Measurements from ENCODE around the gene S100A3.
"Not testable (repeated sequence)": the region's sequence is repeated elsewhere in the genome, so short reads cannot be mapped to it uniquely, and the experiment has no call there.

Gene S100A3, protein sequence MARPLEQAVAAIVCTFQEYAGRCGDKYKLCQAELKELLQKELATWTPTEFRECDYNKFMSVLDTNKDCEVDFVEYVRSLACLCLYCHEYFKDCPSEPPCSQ

DNA sequence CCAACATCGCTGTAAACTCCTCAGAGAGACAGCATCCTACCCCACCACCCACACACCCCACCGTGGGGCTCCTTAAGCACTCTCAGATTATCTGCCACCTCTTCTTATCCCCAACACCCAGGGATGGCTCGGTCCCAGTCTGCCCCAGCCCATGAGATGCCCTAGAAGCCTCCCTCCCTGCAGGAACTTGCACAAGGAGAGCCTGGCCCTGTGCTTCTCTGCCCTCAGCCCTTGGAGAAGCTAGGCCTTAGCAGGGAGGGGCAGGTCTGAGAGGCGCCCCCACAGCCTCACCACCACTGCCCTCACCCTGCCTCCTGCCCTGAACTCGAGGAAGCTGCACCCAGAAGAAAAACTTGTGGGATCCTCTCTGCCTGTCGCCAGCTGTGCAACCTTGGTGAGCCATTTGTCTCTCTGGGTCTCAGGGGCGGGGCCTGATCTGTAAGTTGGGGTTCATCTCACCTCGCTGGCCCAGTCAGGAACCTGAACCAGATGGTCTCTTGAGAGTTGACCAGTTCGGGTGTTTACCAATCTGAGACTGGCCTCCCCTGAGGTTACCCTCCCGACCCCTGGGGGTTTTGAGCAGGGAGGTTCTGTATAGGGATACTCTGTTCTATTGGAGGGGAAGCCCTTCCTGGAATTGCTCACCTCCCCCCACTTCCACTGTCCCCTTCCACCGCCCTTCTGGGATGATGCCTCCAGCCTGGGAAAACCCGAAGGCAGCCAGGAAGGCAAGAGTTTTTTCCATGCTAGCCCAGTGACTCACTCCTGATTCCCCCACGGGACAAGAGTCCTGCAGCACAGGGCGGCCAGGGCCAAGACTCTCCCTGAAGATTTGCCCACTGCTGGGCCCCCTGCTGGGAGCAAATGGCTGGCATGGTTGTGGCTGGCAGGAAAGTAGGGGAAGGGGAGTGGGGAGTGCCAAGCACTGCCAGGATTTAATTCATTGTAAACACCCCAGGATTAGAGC, at the start of gene S100A3:
Gene S100A3, minus strand, starts transcription at position 537 of the 967 bp plus-strand sequence. CDS start 773 bp downstream, outside the sequence.
- DNase-seq (ENCODE audit: low spot score), result peak; percentile 90

DNA sequence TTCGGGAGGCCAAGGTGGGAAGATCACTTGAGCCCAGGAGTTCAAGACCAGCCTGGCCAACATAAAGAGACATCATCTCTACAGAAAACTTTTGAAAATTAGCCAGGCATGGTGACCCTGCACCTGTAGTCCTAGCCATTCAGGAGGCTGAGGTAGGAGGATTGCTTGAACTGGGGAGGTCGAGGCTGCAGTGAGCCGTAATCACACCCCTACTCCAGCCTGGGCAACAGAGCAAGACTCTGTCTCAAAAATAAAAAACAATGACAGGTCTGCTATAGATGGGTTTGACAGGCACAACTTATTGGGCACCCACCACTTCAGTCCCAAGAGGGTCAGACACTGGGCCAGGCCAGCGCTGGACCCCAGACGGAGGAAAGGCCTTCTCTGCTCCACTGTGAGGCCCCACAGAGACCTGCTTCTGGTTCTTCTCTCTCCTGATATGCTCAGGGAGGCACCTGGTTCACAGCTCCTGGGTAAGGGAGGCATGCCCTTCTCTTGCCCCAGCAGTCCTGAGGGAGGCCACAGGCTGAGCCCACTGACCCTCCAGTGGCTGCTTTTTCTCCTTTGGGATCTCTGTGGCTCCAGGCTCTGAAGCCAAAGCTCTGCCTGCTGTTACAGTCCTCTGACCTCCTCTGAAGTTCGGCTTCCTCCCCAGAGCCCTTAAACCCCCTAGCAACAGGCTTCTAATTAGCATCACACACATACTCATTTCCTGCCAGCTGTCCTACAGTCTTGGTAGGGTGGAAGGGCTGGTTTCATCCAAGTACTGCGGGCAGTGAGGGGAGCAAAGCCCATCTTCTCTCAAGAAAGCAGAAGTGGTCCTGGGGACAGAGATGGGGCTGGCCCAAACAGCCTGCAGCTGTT, 49.5 kb upstream of the S100A3 start:
- peak; percentile 49 for DNase-seq (ENCODE audit: low spot score)

DNA sequence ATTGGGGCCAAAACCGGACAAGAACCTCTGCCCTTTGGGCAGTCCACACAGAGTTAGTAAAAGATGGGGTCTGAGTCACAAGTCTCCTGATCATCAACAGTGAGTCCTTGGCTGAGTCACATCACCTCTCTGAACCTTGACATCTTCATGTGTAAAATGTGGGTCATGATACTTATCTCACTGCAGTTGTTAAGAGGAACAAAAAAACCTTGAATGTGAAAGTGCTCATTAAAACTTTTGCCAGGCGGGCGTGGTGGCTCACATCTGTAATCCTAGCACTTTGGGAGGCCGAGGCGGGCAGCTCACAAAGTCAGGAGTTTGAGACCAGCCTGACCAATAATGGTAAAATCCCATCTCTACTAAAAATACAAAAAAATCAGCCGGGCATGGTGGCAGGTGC, 48.1 kb upstream of the S100A3 start:
- DNase-seq (ENCODE audit: low spot score), result peak; percentile 39

DNA sequence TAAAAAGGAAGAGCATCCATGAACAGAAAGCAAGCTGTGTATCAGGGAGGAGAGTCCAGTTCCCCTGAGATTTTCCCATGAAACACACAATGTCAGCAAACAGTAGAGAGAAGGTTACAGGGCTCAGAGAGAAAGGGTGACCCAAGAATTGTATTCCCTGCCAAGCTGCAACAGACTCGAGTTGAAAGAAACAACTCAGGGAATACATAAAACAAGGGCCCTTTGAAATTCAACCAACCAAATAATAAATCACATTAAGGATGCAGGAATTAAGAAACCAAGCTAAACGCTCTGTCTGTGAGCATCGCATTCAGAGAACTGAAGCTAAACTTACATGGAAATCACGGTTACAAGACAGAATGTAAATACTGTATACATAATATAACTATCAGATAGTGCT, 43.7 kb upstream of the S100A3 start:
- no peak for DNase-seq (ENCODE audit: low spot score)

DNA sequence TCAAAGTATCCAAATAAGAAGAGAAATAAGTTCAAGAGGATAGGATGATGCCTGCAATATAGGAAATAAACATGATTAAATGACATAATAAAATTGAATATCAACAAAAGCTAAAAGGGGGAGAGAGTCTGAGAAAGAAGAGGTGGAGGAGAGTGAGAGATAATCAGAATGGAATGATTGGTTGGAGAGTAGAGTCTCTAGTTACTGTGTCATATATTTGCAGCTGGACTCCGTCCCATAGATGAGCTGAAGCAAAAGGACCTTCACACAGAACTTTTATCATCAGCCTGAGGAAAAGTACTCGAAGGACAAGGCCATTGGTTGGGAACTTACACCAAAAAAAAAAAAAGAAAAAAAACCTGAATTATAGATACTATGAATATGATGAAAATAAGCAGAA, 39.4 kb upstream of the S100A3 start:
- DNase-seq (ENCODE audit: low spot score), result no peak

DNA sequence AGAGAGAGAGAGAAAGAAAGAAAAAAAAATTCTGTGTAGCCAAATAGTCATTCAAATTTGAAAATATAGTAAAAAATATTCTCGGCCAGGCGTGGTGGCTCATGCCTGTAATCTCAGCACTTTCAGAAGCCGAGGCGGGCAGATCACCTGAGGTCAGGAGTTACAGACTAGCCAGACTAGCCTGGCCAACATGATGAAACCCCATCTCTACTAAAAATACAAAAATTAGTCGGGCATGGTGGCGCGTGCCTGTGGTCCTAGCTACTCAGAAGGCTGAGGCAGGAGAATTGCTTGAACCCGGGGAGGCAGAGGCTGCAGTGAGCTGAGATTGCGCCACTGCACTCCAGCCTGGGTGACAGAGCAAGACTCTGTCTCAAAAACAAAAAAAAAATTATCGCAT, 39.0 kb upstream of the S100A3 start:
- not testable (repeated sequence) for DNase-seq (ENCODE audit: low spot score)

DNA sequence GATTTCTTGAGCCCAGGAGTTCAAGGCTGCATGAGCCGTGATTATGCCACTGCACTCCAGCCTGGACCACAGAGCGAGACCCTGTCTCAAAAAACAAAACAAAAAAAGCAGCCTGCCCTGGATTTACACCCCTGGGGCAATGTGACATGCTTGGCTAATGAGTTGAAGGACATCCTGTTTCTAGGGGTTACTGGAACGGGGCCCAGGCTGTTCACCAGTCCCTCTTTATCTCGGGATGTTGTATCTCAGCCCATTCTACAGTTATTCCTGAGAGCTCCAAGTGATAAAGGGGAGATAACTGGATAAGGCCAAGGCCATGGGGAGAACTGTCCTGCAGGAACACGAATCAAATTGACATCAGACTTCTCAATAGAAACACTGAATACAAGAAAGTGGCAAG, 38.3 kb upstream of the S100A3 start:
- DNase-seq (ENCODE audit: low spot score), result no peak

DNA sequence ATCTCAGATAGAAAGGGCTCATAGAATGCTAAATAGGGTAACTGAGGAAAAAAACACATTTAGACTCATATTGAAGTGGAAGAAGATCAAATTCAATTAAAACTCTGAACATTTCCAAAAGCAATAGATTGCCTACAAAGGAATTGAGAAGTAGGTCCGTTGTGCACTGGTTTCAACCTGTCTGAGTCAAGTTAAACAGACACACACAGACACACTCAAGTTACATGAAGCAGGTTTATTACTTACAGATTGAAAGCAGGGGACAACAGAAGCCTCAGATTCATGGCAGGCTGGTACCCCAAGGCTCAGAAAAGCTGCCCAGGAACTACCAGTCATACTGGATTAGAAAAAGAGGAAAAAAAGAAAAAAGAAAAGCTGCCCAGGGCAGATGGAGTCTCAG, 37.3 kb upstream of the S100A3 start:
- DNase-seq (ENCODE audit: low spot score), result no peak

DNA sequence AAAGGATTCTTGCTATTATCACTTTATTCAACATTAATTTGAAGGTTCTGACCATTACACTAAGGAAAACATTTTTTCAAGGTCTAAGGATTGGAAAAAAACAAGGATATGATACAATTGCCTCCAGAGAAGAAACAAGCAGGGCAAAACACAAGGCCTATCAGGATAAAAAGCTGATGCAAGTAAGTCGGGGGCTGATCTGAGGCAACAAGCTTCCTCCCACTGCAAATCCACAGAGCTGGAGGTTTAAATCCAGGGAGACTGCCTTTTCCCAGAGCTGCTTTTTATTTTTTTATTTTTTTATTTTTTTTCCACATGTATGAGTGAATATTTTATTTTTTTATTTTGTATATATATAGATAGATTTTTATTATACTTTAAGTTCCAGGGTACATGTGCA, 35.9 kb upstream of the S100A3 start:
- no peak for DNase-seq (ENCODE audit: low spot score)

DNA sequence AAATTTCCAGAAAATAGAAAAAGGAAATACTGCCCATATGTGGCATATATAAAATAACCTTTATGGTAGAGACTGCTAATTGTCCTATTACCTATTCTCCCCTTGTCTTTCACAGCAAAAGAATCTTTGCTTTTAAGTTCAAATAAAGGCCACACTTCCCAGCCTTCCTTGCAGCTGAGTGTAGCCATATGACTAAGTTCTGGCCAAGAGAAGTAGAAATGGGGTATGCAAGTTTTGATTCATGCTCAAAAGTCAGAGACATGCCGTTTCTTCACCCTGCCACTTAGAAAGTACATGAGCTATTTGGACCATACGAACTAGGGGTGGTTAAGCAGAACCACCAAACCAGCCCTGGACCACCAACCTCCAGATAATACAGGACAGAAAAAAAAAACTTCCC, 34.9 kb upstream of the S100A3 start:
- DNase-seq (ENCODE audit: low spot score), result no peak

DNA sequence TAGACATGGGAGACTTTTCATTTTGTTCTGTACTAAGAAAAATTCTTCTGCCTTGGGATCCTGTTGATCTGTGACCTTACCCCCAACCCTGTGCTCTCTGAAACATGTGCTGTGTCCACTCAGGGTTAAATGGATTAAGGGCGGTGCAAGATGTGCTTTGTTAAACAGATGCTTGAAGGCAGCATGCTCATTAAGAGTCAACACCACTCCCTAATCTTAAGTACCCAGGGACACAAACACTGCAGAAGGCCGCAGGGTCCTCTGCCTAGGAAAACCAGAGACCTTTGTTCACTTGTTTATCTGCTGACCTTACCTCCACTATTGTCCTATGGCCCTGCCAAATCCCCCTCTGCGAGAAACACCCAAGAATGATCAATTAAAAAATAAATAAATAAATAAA, 34.5 kb upstream of the S100A3 start:
- DNase-seq (ENCODE audit: low spot score), result not testable (repeated sequence)

DNA sequence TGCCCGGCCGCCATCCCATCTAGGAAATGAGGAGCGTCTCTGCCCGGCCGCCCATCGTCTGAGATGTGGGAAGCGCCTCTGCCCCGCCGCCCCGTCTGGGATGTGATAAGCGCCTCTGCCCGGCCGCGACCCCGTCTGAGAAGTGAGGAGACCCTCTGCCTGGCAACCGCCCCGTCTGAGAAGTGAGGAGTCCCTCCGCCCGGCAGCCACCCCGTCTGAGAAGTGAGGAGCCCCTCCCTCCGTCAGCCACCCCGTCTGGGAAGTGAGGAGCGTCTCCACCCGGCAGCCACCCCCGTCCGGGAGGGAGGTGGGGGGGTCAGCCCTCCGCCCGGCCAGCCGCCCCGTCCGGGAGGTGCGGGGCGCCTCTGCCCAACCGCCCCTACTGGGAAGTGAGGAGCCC, 33.8 kb upstream of the S100A3 start:
- DNase-seq (ENCODE audit: low spot score), result not testable (repeated sequence)

DNA sequence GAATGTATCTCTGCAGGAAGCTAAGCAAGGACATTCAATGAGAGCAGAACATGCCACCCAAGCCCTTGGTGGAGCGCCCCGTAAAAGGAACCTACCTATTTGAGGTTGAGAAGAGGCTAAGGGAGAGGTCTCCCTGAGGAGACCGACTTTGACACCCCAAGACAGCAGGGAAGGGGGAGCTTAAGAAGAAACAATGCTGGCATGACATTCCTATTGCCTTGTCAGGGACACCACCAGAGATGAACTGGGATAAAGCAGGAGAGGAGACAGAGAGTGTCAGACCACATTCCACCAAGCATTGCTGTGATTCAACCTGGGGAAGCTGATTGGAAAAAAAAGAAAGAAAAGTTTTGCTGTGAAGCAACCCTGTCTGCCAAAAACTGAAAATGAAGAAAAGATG, 29.9 kb upstream of the S100A3 start:
- DNase-seq (ENCODE audit: low spot score), result peak; percentile 34

DNA sequence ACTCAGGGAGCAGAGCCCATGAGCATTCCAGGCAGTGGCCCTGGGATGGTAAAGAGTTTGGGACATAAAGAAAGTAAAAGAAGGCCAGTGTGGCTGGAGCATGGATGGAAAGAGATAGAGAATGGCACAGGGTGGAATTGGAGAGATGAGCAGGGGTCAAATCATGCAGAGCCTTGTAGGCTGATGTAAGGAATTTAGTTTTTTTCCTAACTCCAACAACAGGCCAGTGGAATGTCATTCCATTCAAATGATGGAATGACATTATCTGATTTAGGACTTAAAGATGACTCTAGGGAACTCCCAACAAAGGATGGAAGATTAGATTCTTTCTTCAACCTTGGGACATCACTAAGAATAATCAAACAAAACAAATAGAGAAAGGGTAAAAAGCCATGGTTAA, 29.4 kb upstream of the S100A3 start:
- DNase-seq (ENCODE audit: low spot score), result peak; percentile 36

DNA sequence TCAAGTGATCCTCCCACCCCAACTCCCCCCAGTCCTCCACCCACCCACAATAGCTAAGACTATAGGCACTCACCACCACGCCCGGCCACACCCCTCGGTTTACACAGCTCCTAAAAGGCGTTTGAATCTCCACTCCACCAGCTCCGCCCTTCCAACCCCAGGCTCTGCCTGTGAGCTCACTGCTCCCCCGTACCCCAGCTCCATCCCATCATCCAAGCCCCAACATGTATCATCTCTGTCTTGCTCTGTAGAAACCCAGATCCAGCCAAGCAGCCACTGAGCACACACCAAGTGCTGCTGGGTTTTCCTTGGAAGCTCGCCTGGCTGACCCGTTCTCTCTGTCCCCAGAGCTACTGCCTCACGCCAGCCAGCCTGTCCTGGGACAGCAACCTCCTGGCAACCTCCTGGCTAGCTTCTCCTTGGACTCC, 28.6 kb upstream of the S100A3 start:
- no peak for DNase-seq (ENCODE audit: low spot score)

DNA sequence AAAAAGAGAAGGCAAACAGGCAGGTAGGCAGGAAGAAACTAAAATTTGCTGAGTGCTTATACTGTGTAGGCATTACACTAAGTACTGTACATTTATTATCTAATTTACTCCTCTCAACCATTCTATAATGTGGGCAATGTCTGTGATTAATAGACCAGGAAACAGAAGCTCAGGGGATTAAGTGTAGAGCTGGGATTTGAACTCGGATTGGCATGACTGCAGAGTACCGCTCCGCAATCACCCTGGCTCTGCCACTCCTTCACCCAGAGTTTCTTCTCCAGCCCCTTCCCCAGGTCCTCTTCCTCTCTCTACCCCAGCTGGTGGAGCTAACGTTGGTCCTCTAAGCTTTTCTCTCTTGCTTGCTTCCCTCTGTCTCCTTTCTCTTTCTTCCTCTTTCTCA, 28.1 kb upstream of the S100A3 start:
- no peak for DNase-seq (ENCODE audit: low spot score)

DNA sequence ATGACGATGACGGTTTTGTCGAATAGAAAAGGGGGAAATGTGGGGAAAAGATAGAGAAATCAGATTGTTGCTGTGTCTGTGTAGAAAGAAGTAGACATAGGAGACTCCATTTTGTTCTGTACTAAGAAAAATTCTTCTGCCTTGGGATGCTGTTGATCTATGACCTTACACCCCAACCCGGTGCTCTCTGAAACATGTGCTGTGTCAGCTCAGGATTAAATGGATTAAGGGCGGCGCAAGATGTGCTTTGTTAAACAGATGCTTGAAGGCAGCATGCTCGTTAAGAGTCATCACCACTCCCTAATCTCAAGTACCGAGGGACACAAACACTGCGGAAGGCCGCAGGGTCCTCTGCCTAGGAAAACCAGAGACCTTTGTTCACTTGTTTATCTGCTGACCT, 26.4 kb upstream of the S100A3 start:
- DNase-seq (ENCODE audit: low spot score), result not testable (repeated sequence)

DNA sequence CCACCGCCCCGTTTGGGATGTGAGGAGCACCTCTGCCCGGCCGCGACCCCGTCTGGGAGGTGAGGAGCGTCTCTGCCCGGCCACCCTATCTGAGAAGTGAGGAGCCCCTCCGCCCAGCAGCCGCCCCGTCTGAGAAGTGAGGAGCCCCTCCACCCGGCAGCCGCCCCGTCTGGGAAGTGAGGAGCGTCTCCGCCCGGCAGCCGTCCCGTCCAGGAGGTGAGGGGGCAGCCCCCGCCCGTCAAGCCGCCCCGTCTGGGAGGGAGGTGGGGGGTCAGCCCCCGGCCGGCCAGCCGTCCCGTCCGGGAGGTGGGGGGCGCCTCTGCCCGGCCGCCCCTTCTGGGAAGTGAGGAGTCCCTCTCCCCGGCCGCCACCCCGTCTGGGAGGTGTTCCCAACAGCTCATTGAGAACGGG, 26.0 kb upstream of the S100A3 start:
- not testable (repeated sequence) for DNase-seq (ENCODE audit: low spot score)

DNA sequence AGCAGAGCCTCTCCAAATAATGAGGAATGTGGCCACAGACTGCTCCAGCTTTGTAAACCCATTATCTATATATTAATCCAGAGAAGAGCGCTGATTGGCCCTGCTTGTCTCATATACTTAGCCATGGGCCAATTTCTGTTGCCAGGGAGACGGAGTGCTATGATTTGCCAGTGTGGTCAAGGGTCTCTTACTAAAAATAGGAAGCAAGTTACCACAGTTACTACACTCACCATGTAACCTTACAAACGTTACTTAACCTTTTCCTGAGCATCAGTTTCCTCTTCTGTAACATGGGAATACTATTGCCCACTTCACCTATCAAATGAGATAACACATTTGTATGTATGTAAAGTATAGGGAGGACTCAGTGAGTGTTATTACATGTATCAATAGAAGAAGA, 24.3 kb upstream of the S100A3 start:
- DNase-seq (ENCODE audit: low spot score), result no peak

DNA sequence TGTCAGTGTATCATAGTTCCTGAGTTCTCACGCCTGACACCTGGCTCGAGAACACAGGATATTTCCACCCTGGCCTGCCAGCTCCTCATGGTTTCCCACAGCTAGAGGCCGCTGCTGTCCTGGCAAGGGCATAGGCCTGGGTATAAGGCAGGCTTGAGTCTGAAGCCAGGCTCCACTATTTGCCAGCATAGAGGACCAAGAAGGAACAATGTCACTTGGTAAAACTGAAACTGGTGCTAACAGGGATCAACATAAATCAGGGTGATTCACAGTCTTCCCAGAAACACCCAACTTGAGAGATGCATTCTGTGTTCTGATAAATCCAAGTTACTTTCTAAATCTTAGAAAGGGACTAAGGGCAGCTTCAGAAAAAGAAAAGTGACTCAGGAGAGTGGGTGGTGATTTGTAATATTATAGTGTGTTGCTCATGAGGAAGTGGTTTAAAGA, 23.5 kb upstream of the S100A3 start:
- DNase-seq (ENCODE audit: low spot score), result peak; percentile 85

DNA sequence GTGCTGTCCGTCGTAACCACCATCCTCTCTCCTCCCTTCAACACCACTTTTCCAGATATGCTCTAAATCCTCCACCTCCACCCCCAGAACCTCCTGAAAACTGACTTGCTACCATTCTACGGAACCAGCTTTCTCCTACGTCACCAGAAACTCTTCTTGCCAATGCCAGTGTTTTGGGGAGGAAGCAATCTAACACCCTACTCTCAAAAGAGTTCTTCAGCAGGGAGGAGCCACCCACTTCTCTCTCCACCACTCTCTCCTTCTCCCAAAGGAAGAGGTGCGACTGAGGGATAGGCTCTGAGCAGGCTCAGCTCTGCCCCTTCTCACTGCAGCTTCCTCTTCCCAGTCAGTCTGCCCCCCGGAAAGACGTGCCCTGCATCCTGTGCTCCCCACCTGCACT, 22.6 kb upstream of the S100A3 start:
- no peak for DNase-seq (ENCODE audit: low spot score)

DNA sequence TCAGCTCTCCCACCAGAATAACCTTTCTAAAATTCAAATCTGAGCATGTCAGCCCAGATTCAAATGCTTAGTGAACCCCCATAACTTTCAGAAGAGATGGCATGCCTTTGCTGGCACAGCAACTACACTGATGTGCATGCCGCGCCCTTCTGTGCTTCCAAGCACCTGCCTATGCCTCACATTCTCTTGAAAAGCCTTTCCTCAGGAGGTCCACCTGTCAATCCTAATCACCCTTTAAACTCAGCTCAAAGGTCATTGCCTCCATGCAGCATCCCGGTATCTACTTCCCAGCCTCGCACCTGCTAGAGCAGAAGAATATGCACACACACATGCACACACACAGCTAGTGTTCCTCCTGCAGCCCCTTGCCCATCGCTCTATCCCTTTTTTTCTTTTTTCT, 21.8 kb upstream of the S100A3 start:
- DNase-seq (ENCODE audit: low spot score), result no peak

DNA sequence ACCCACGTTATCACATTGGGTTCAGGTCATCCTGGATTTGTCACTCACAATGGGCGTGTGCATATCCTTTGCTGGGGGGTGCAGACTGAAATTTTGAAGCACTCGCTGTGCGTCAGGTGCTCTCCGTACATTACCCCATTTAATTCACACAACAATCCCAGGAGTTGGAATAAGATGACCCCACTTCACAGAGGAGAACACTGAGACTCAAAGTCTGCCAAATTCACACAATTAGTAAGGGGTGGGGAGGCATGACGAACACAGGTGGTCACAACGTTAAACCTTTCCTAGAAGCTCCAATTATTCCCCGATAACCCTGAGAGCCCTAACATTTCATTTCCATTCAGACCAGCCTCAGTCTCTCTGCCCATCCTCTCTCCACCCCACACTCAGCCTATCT, 20.4 kb upstream of the S100A3 start:
- no peak for DNase-seq (ENCODE audit: low spot score)

All from AG20443 (cell line).